Suprapubic skin (tissue), 2 donors: ENCODE data around the gene PIGK.

Experiments
- EP300 ChIP-seq: sonication (generic); formaldehyde crosslinking; IDR thresholded peaks from one replicate; pipeline ENCODE4 v1.6.1; 2017; ENCODE audit warnings: antibody characterized with exemption
- POLR2A ChIP-seq, 2 donors: fragments of 450-650 bp; IDR thresholded peaks; one replicate each; pipeline ENCODE4 v1.6.1; 2017; ENCODE audit warnings: antibody characterized with exemption in 2 of 2, mild to moderate bottlenecking in 2 of 2, moderate library complexity in 2 of 2

GRCh38 chr1:77265180-77265579 lies 46.0 kb upstream of the PIGK start:
- TF ChIP-seq EP300 (no peak), POLR2A (IDR thresholded peaks at IDR 0.05) (no peak)
